ENCODE data around the gene DIP2B. TPM values are rescaled to one million over a fixed set of nuclear protein-coding genes. Genes with fewer than 3 reads are reported as not detected.
A peak's percentile ranks its signal among the peaks of the same experiment; 100 is the strongest.

DIP2B gene
- total RNA-seq, 1 donor from 2014 or later: 30.2 TPM

GRCh38 chr12:50715174-50715573 lies 210.4 kb downstream of the DIP2B start:
- no peak overlapping the region for H3K4me3 Mint-ChIP-seq (ENCODE audit: low read depth)
- peak overlapping the region; percentile 31 for H3K27ac Mint-ChIP-seq
- no peak for DNase-seq (ENCODE audit: low spot score, unreplicated experiment)
- no peak for TF ChIP-seq CTCF (IDR thresholded peaks at IDR 0.05; ENCODE audit: unreplicated experiment)
- H3K27me3 Mint-ChIP-seq: no peaks in the 10 kb centered on the region
- no peaks in the 10 kb centered on the region for H3K9me3 Mint-ChIP-seq (ENCODE audit: low read depth)
- H3K36me3 Mint-ChIP-seq (ENCODE audit: insufficient read depth): peaks cover 11% of the 10 kb centered on the region
- no peaks in the 10 kb centered on the region for H3K4me1 Mint-ChIP-seq (ENCODE audit: low read depth)

GRCh38 chr12:50718760-50719159 lies 214.0 kb downstream of the DIP2B start:
- no peak overlapping the region for H3K27ac Mint-ChIP-seq
- no peak overlapping the region for H3K4me3 Mint-ChIP-seq (ENCODE audit: low read depth)
- no peak for DNase-seq (ENCODE audit: low spot score, unreplicated experiment)
- no peaks in the 10 kb centered on the region for H3K27me3 Mint-ChIP-seq
- H3K9me3 Mint-ChIP-seq (ENCODE audit: low read depth): no peaks in the 10 kb centered on the region
- H3K36me3 Mint-ChIP-seq (ENCODE audit: insufficient read depth): peaks cover 21% of the 10 kb centered on the region
- H3K4me1 Mint-ChIP-seq (ENCODE audit: low read depth): no peaks in the 10 kb centered on the region
- no peak for TF ChIP-seq CTCF (IDR thresholded peaks at IDR 0.05; ENCODE audit: unreplicated experiment)

- DNase-seq (ENCODE audit: low spot score, unreplicated experiment): no peak
- Mint-ChIP-seq H3K4me3 (ENCODE audit: low read depth) (no peak overlapping the region), H3K9me3 (ENCODE audit: low read depth) (no peaks in the 10 kb centered on the region), H3K4me1 (ENCODE audit: low read depth) (no peaks in the 10 kb centered on the region), H3K27me3 (no peaks in the 10 kb centered on the region), H3K36me3 (ENCODE audit: insufficient read depth) (peaks cover 27% of the 10 kb centered on the region), H3K27ac (no peak overlapping the region)
- no peak for TF ChIP-seq CTCF (IDR thresholded peaks at IDR 0.05; ENCODE audit: unreplicated experiment)
Observed at GRCh38 chr12:50720085-50720484, 215.3 kb downstream of the DIP2B start.

- H3K27ac Mint-ChIP-seq: no peak overlapping the region
- TF ChIP-seq CTCF (IDR thresholded peaks at IDR 0.05; ENCODE audit: unreplicated experiment): no peak
- H3K36me3 Mint-ChIP-seq (ENCODE audit: insufficient read depth): peaks cover 28% of the 10 kb centered on the region
Observed at GRCh38 chr12:50720501-50720900, 215.7 kb downstream of the DIP2B start.

GRCh38 chr12:50723865-50724264 lies 219.1 kb downstream of the DIP2B start:
- H3K27ac Mint-ChIP-seq: no peak overlapping the region
- H3K36me3 Mint-ChIP-seq (ENCODE audit: insufficient read depth): peaks cover 32% of the 10 kb centered on the region
- no peaks in the 10 kb centered on the region for H3K27me3 Mint-ChIP-seq
- H3K9me3 Mint-ChIP-seq (ENCODE audit: low read depth): no peaks in the 10 kb centered on the region
- no peak for TF ChIP-seq CTCF (IDR thresholded peaks at IDR 0.05; ENCODE audit: unreplicated experiment)
- no peaks in the 10 kb centered on the region for H3K4me1 Mint-ChIP-seq (ENCODE audit: low read depth)
- H3K4me3 Mint-ChIP-seq (ENCODE audit: low read depth): no peak overlapping the region
- DNase-seq (ENCODE audit: low spot score, unreplicated experiment): no peak

More at GRCh38 chr12:50720501-50720900, 215.7 kb downstream of the DIP2B start:
- Mint-ChIP-seq H3K4me3 (ENCODE audit: low read depth) (no peak overlapping the region), H3K4me1 (ENCODE audit: low read depth) (no peaks in the 10 kb centered on the region), H3K9me3 (ENCODE audit: low read depth) (no peaks in the 10 kb centered on the region), H3K27me3 (no peaks in the 10 kb centered on the region)
- DNase-seq (ENCODE audit: low spot score, unreplicated experiment): no peak

All from progenitor cell of endocrine pancreas (in vitro differentiated cells).